ENCODE results near the gene WDR86.

WDR86 gene

DNA sequence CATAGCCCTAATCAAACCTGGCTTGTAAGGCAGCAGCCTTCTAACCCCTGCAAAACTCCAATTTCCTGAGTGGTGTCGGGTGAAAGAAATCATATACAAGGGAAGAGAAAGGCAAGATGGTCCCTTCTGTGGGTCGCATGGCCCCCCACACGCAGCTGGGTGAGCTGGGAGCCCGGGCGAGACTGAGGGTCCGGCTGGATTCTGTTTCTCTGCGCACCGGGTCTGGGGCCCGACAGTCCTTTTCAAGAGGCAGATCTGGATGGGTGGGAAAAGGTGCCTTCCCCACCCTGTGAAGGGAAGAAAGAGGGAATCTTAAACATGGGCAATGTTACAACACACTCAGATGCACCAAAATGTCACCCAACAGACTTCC is 18.5 kb downstream of the WDR86 start:
- DNase-seq (ENCODE audit: low read depth, low spot score): no peak

DNA sequence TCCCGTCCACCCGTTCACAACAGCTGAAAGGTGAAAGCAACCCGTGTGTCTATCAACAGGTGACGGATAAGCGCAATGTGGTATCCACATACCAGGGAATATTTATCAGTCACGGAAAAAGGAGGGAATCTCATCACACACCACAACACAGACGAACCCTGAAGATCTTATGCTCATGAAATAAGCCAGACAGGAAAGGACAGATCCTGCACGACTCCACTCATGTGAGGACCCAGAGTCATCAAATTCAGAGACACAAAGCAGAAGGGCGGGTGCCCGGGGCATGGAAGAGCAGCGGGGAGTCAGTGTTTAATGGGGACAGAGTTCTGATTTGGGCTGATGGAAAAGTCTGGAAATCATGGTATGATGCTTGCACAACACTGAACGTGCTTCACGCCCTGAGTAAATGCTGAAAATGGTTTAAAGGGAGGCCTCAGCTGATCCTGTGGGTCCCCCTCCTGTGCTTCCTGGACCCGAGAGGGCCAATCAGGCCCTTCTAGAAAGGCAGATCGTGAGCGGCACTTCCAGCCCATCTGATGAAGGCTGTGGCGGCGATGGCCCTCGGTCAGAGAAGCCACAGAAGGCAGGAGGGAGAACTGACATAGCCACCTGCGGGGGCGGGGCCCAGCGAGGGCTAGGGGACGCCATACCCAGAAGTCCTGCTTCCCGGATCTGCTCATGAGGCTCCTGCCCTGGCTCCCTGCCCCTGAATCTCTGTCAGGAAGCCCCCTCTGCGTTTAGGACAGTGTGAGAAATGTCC is 19.1 kb downstream of the WDR86 start:
- no peak for DNase-seq (ENCODE audit: low read depth, low spot score)

DNA sequence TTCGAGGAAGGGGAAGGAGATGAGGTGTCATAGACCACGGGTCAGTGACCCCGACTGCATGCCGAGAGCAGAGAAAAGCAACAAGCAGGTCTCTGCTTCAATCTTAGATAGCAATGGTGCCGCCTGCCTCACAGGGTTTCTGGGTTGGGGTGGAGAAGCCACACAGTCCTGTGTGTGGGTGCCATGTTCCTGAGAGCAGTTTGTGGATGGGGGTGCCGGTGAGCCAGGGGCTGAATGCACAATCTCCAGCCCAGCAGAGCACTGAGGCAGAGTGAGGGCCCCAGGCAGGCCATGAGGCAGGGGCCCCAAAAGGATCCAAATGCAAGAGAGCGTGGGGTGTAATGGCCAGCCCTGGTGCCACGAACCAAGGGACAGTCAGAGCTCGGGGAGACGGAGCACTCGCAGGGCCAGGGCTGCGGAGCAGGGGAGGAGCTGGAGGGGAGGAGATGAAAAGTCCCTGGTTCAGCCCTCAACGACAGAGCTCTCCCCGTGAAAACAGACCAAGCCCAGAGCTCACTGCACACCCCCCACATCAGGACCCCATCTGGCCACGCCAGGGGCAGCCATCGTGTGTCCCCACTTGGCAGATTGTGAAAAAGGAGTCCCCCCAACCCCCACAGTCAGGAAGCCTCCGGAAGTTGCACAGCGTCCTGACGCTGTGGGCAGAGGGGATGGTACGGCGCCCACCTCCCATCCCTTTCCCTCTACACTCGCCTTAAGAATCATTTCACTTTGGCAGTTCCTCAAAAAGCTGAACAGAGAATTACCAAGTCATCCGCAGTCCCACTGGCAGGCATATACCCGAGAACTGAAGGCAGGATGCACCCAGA is 19.9 kb downstream of the WDR86 start:
- DNase-seq (ENCODE audit: low read depth, low spot score): no peak

DNA sequence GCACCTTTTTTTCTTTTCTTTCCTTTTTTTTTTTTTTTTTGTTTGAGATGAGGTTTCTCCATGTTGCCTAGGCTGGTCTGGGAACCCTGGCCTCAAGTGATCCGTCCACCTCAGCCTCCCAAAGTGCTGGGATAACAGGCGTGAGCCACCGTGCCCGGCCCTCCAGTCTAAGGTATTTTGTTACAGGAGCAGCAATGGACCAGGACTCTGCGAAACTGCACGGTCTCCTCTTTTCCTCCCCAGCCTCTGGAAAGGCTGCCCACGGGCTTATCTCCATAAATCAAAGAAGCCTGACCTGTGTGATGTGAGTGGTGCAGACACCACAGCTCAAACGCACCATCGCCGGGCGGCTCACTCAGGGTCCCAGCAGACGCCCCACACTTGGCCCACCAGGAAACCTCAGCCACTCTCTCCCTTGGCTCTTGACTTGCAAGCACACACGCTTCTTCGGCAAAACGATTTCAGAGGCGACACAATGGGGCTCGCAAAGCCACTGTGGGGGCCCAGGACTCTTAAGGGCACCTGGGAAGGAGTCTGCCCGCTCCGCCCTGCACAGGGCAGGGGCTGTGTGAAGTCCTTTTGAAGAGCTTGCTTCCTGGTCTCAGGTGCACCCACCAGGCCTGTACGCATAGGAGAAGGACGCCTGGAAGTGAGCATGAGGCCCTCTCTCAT is 20.6 kb downstream of the WDR86 start:
- DNase-seq (ENCODE audit: low read depth, low spot score): no peak

DNA sequence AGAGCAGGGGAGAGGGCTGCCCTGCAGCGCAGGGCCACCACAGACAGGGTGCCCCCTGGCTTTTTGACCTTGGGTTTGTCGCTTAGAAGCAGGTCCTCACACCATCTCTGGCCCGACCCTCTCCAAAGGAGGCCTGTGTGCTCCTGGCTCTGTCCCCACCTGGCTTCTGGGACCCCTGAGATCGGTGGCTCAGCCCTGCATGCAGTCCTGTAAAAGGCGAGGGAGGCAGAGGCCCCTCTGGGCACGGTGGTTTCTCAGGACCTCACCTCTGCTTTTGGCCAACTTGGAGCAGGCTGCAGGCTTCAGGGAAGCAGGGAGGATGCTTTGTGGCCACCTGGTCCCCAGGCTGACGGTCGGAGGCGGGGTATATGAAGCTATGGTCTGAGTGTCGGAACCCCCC is 21.4 kb downstream of the WDR86 start:
- no peak for DNase-seq (ENCODE audit: low read depth, low spot score)

DNA sequence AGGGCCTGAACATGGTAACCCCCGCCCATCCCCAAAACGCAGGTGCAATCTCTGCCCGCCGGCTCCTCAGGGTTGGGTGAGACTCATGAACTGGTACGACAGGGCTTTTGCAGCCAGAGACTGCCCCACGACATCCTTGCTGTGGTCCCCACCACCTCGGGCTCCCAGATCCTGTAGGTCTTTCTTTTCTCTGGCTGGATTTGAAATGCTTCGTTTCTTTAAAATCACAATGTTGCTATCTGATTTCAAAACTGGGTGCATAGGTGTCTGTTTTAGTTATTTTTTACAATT is 21.9 kb downstream of the WDR86 start:
- DNase-seq (ENCODE audit: low read depth, low spot score): no peak

DNA sequence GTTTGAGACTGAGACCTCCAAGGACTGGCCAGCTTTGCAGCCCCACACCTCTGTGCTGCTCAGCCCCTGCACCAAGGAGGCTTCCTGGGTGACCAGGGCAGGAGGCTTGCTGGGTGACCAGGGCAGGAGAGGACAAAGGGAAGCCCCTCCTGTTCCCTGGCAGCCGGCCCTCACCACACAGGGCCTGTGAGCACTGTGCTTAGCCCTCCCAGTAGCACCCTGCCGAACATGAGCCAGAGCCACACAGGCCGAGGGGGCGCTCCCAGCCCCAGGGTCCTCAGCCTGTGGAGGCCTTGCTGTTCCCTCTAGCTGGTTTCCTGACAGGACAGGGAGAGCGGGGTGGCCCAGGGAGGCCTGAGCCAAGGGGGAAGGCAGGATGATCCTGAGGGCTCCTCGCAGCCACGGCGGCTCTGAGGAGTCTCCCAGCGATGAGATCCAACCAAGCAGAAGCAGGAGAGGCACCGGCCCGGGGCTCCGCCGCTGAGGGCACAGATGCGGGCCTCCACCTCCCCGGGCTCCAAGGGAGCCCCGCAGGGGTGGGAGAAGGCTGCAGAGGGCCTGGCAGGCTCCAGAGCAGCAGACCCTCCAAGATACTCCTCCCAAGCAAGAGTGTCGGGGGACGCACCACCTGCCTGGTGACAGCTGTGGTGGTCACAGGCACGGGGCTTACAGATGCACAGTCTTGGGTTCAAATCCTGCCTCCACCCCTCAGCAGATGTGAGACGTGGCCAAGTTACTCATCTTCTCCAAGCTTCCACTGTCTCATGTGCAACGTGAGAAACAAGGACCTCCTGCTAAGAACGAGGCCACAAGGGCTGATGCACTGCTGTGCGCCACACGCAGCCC is 22.5 kb downstream of the WDR86 start:
- DNase-seq (ENCODE audit: low read depth, low spot score): no peak

DNA sequence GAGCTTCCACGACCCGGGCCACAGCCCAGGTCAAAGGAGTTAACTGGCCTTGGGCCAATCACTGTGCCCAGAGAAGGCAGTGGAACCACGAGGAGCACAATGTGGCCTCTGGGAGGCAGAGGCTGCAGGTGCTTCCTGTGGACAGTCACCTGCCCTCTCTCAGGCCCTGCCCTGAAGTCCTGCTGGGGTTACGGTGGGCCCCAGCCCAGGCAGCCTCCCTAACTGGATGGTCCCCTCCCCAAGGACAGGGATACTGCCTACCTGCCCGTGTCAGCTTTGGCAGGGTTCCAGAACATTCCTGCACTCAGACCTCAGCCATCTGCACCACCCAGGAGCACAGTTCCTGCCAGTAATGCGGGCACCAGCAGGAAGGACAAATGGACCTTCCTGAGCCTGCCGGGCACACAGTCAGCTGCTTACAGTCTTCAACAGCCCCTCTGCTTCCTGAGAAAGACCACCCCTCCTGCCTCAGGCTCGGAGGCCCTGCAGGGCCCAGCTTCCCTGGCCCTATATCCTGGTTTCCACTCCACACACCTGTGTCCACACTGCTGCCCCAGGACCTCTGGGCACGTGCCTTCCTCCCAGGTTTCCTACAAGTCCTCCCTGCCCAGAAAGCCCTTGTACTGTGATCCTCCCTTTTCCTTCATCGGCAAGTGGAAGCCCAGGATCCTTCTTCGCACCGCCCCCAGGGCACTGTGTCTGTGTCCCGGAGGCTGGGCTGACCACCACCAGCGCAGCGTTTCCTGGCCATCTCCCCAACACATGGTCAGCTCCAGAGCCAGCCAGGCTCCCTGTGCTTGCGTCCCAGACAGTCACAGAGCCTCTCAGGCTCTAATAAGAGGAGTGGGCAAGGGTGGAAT is 23.3 kb downstream of the WDR86 start:
- no peak for DNase-seq (ENCODE audit: low read depth, low spot score)

DNA sequence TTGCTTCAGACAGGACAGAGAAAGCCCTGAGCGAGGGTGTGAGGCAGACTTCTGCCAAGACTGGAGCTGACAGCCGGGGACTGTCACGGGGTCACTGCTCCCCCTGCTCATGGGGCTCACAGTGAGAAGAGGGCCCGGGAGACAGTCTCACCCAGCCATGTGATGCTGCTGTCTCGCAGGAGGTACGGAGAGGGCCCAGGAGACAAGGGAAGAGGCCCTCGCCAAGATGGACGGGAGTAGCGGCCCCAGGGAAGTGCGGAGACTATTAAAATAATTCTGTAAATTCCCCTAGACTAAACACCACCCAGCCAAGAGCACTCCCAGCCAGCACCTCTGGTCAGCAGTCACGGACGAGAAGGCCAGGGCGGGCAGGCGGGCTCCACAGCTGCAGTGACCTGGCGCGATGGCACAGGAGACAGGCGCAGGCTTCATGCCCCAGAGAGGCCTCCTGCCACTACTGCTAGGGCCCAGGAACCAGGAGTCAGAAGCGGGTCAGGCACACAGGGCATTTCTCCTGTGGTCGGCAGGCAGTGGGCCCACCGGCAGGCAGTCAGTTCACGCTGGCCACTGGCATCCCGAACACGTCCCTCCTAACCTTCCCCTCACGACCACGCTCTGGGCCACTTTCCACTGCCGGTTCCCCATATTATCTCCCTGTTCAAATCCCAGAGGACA is 24.1 kb downstream of the WDR86 start:
- DNase-seq (ENCODE audit: low read depth, low spot score): no peak

DNA sequence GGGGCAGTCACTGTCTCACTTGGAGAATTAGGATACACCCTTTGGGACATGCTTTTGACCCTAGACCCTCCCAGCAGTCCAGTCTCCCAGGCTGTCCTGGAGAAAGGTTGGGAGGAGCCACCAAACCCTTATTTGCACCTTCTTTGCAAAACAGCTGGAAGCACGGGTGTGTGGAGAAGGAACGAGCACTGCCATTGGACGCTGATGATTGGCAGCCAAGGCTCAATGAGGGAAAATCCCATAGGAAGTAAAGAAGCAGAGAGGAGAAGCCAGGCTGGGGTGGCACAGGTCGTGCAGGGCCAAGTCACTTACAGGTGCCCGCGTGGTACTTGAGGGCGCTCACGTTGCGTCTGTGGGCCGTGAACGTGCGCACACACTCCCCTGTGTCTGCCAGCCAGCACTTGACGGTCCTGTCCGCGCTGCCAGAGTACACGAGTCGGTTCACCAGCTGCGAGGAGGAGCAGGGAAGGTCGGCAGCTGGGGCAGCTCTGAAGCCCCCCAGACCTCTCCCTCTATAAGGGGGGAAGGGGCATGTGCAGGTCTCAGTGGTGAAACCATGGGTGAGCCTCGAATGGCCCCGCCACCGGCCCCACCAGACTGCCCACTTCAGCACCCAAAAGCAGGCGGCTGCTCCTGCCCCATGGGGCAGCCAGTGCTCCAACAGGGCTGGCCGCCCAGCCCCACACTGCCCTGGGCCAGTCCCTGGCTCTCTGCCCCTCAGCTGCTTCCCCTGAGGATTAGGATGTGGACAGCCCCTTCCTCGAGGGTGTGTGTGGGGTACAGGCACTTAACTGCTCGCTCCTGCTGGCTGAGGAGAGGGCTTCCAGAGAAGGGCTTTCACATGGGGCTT is 24.8 kb downstream of the WDR86 start:
- DNase-seq (ENCODE audit: low read depth, low spot score): no peak

DNA sequence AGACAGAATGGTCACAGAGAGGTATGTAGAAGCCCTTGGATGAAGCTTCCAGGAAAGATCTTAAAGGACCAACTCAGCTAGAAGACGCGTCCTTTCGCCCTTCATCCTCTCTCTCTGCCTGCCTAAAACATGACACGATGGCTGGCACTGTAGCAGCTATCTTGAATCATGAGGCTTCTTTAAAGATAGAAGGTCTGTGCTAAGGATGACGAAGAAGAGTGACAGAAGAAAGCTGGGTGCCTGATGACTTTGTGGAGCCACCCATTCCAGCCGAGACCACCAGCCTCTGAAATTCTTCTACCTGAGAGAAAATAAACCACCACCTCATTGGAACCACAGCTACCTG is 25.5 kb downstream of the WDR86 start:
- DNase-seq (ENCODE audit: low read depth, low spot score): no peak

DNA sequence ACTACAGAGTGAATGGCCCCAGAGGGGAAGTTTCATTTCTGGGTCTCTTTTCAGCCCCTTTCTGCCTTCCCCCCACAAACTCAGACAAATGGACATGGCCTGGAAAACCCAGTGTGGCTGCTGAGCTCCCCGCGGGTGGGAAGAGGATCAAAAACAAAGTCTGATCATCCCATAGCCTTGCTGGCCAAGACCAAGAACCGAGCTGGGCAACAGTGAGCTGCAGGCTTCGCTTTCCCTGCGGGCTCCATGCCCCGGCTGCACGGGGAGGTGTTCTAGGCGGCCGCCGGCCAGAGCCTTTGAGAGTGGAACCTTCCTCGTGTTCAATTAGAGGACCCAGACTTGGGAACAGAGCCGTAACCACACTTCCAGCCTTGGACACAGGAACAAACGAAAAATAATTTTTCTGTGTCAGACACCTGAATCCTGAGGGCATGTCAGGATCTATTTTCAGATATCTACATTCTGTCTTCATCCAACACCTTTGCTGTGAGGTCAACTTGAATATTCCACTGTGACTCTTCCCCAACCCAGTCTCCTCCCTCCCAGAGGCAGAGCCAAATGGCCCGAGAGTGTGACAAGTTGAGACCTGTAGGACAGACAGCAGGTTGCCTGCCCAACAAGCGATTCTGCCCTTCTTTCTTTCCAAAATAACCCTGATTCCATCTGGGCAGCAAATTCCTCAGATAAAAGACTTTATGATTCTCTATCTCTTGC is 26.0 kb downstream of the WDR86 start:
- no peak for DNase-seq (ENCODE audit: low read depth, low spot score)

DNA sequence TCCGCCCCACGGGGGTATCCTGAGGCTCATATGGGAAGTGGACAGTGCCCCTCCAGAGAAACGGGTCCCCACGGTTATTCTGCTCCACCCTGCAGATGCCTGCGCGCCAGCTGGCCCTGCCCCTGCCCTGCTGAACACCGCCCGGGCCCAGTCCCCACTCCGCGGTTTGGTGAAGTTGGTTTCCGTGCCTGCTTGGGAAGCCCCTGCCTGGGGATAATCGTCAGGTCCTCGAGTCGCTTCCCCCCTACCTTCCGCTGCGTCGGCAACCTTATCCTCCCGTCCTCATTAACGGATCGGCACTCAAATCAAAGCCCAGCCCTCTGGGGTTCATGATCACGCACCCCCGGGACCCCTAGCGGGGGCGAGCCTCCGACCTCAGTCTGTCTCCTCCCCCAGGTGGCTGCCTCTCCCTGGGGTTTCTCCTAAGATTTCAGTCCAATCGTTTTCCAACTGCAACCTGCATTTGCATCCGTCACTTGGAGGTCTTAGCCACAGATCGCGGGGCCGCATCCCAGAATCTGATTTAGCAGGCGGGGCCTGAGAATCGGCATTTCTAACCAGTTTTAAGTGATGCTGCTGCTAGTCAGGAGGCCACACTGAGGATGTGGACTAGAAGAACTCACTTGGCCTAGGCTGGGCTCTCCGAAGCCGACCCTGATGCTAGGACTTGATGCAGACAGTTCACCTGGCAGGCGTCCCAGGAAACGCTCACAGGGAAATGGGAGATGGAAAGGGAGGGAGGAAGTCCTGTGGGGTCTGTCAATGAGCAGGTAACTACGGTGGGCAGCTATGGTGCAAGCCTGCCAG is 27.6 kb downstream of the WDR86 start:
- no peak for DNase-seq (ENCODE audit: low read depth, low spot score)

DNA sequence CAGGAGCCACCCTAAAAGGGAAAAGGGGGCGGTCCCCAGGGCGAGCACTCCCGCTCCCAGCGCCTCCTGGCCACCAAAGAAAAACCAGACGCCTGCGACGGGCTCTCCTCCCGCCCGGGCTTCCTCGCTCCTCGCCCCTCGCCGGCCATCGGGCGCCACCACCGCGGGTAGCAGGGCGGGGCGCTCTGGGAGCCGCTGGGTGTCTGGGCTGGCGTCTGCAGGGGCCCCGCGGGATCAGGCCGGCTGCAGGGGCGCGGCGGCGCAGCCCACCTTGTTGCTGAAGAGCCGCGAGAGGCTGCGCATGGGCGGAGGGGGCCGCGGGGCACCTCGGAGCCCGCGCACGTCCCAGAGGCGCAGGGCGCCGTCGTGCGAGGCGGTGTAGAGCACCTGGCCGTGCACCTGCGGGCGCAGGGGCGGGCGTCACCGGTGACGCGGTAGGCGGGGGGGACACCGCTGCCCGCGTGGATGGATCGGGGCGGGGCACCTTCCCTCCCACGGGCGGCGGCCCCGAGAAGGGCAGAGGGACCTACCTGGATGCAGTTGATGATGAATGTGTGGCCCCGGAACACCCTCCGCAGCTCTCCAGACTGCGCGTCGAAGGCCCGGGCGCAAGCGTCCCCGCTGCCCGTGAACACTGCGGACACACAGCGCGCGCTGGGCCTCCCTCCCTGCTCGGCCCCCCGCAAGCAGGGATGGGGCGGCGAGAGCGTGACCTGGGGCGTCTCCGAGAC is 28.3 kb downstream of the WDR86 start:
- no peak for DNase-seq (ENCODE audit: low read depth, low spot score)

DNA sequence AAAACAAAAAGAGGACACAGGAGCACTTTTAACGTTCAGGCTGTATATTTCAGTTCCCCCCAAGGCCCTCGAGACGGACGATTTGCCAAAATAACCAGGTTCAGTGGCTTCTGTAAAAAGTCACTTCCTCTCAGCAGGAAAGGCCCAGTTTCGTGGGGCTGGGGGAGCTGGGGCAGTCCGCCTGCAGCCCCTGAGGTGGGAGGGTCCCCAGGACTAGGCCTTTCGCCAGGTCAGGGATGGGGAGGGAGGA is 28.8 kb downstream of the WDR86 start:
- DNase-seq (ENCODE audit: low read depth, low spot score): no peak

DNA sequence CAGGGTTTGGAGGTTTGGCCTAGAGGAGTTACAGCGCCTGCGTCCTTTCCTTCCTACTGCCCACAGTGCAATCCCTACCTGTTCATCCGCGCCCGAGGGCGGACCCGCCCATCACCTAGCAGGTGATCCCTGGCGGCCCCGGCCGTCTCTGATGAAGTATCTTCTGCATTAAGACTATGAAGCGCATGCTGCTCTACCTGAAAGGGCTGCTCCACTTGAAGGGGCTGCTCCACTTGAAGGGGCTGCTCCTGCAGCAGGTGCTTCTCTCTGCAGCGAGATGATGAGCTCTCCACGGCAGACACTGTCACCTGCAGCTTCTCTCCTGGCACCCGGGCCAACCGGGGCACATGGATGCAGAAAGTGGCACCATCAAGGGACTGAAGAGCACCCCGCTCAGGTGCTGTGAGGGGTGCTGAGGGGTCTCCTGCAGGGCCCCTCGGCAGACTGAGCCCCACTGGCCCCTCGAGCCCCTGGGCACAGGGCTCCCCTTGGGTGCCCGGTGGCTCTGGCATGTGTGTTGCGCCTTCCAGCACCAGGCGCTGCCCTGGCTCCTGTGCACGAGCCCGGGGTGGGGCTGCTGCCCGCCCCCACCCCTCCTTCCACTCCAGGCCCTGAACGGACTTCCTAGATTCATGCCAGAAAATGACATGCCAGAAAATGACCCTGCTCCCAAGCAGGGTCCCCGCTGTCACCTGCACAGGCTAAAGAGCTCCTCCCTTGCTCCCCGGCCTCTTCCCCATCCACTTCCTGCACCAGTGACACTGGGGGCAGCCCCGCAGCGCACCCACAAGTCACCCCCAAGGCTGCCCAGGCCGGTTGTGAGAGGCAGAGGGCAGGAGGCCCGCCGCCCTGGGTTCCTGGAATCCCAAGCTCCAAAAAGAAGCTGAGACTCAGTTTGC is 29.4 kb downstream of the WDR86 start:
- no peak for DNase-seq (ENCODE audit: low read depth, low spot score)

Measured in activated CD4-positive, CD25-positive, alpha-beta regulatory T cell treated with anti-CD3 and anti-CD28 coated beads, Interleukin-2, amount 50 U/mL, for 16 hours (primary cell).